PC-3 (cell line): ENCODE measurements around the gene DISC1. TPM values are rescaled to one million over a fixed set of nuclear protein-coding genes. Genes with fewer than 3 reads are reported as not detected.

ENCODE experiments used
- ATAC-seq: fragments of 200-7000 bp; cut with Tn5 transposase; 2 replicates; pipeline ENCODE4 v1.9.1; 2020; ENCODE audit warnings: mild to moderate bottlenecking, moderate library complexity
- BruUV-seq: library from RNA; stranded (reverse); fragments of 400-500 nt; replicated peaks from 2 replicates; lab custom pipeline; 2021; lab: Mats Ljungman, UMichigan
- CTCF ChIA-PET: fragments of 300-600 bp; sonication (Branson Sonifier 250); formaldehyde crosslinking; loops from one replicate; lab custom pipeline; 2022; ENCODE audit warnings: antibody characterized with exemption; lab: Charles Lee
- POLR2A ChIA-PET: fragments of 300-600 bp; sonication (Branson Sonifier 250); formaldehyde crosslinking; loops from one replicate; lab custom pipeline; 2022; ENCODE audit warnings: antibody characterized with exemption; ENCODE audit not compliant: unreplicated experiment; lab: Charles Lee
- DNase-seq: peaks from one replicate; pipeline ENCODE4 v3.0.0-alpha.2; 2015
- H2AFZ ChIP-seq: fragments of 300-600 bp; sonication (generic); 2 replicates; pipeline ENCODE4 v1.6.0; 2016; ENCODE audit warnings: antibody characterized with exemption, low read length
- H3F3A ChIP-seq: fragments of 300-600 bp; sonication (generic); one replicate; pipeline ENCODE4 v1.6.0; 2017; ENCODE audit warnings: antibody characterized with exemption, low read length, control low read depth, mild to moderate bottlenecking; ENCODE audit not compliant: unreplicated experiment
- H3K27ac ChIP-seq: fragments of 300-600 bp; sonication (generic); 2 replicates; pipeline ENCODE4 v1.5.1; 2016; ENCODE audit warnings: mild to moderate bottlenecking, low read length
- H3K27me3 ChIP-seq: fragments of 300-600 bp; sonication (generic); 2 replicates; pipeline ENCODE4 v1.6.1; 2016; ENCODE audit warnings: low read length, mixed read lengths
- H3K36me3 ChIP-seq: fragments of 300-600 bp; sonication (generic); 2 replicates; pipeline ENCODE4 v1.6.1; 2016; ENCODE audit warnings: low read depth, mixed run types, low read length, mixed read lengths
- H3K4me1 ChIP-seq: fragments of 300-600 bp; sonication (generic); 2 replicates; pipeline ENCODE4 v1.5.1; 2016; ENCODE audit warnings: low read length; ENCODE audit not compliant: insufficient read depth
- H3K4me2 ChIP-seq: fragments of 300-600 bp; sonication (generic); 2 replicates; pipeline ENCODE4 v1.6.0; 2016; ENCODE audit warnings: low read length
- H3K4me3 ChIP-seq: fragments of 300-600 bp; sonication (generic); 2 replicates; pipeline ENCODE4 v1.5.1; 2016; ENCODE audit warnings: mild to moderate bottlenecking, low read length, mixed read lengths
- H3K79me2 ChIP-seq: fragments of 300-600 bp; sonication (generic); 2 replicates; pipeline ENCODE4 v1.6.1; 2017; ENCODE audit warnings: low read length, mixed read lengths
- H3K9ac ChIP-seq: fragments of 300-600 bp; sonication (generic); 2 replicates; pipeline ENCODE4 v1.6.0; 2016; ENCODE audit warnings: mild to moderate bottlenecking, low read length
- H3K9me2 ChIP-seq: fragments of 300-600 bp; sonication (generic); replicated peaks from 2 replicates; pipeline ENCODE4 v1.6.1; 2016; ENCODE audit warnings: mixed run types, low read length, mixed read lengths
- H3K9me3 ChIP-seq: fragments of 300-600 bp; sonication (generic); 2 replicates; pipeline ENCODE4 v1.6.1; 2016; ENCODE audit warnings: low read length, mixed read lengths
- H4K20me1 ChIP-seq: fragments of 300-600 bp; sonication (generic); 2 replicates; pipeline ENCODE4 v1.6.1; 2016; ENCODE audit warnings: low read length, mixed read lengths
- EZH2 ChIP-seq: fragments of 300-600 bp; sonication (generic); IDR thresholded peaks from one replicate; pipeline ENCODE4 v1.6.1; 2017; ENCODE audit warnings: antibody characterized with exemption, mild to moderate bottlenecking, low read length; ENCODE audit not compliant: unreplicated experiment
- EZH2phosphoT487 ChIP-seq: fragments of 300-600 bp; sonication (generic); IDR thresholded peaks from 2 replicates; pipeline ENCODE4 v1.6.1; 2018; ENCODE audit warnings: mild to moderate bottlenecking, antibody characterized with exemption, low read length, borderline replicate concordance
- intact Hi-C: fragments of 100-400 bp; cut with micrococcal nuclease; formaldehyde crosslinking; loops from 2 replicates; pipeline ENCODE4 v1.9.0; 2023
- total RNA-seq: library from RNA; depleted of rRNA; stranded (reverse); fragments of >200 nt; gene quantifications from 2 replicates; pipeline ENCODE4 v1.2.3, GENCODE V29; 2014
- TF ChIP-seq, protein P1 (sequence below): fragments of 300-600 bp; sonication (generic); conservative IDR thresholded peaks from 2 replicates; pipeline ENCODE4 v1.5.1; 2017; ENCODE audit warnings: antibody characterized with exemption, low read depth, mild to moderate bottlenecking, low read length

Gene DISC1
- total RNA-seq, 1 experiment from 2014 or later, result 3.4 TPM

DNA sequence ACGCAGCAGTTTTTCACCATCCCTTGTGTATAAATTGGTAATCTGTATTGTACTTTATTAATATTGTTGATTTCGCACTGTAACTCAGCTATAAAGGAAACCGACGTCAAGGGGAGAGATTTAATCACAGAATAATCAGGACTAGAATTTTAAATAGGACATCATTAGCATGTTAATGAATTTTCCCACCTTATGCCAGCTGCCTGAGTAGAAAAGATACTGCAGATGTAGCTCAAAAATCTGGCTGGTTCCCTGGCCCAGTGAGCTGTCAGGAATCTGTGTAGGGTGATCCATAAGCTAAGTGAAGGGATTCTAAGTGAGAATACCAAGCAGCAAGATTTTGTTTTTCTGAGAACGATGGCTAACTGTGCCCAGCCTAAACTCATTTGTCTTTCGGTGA, 195.5 kb downstream of the DISC1 start:
- intact Hi-C loops, result no loop called here
- no peak overlapping the region for H2AFZ ChIP-seq
- no peaks in the 10 kb centered on the region for H4K20me1 ChIP-seq
- H3K4me1 ChIP-seq, result peaks cover 15% of the 10 kb centered on the region
- no peak for ATAC-seq
- TF ChIP-seq, protein P1, sequence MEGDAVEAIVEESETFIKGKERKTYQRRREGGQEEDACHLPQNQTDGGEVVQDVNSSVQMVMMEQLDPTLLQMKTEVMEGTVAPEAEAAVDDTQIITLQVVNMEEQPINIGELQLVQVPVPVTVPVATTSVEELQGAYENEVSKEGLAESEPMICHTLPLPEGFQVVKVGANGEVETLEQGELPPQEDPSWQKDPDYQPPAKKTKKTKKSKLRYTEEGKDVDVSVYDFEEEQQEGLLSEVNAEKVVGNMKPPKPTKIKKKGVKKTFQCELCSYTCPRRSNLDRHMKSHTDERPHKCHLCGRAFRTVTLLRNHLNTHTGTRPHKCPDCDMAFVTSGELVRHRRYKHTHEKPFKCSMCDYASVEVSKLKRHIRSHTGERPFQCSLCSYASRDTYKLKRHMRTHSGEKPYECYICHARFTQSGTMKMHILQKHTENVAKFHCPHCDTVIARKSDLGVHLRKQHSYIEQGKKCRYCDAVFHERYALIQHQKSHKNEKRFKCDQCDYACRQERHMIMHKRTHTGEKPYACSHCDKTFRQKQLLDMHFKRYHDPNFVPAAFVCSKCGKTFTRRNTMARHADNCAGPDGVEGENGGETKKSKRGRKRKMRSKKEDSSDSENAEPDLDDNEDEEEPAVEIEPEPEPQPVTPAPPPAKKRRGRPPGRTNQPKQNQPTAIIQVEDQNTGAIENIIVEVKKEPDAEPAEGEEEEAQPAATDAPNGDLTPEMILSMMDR, result no peak
- TF ChIP-seq EZH2phosphoT487, result no peak
- TF ChIP-seq EZH2, result no peak
- no peaks in the 10 kb centered on the region for H3K27me3 ChIP-seq
- H3K79me2 ChIP-seq, result no peaks in the 10 kb centered on the region
- no peaks in the 10 kb centered on the region for H3K36me3 ChIP-seq
- H3F3A ChIP-seq, result no peaks in the 10 kb centered on the region
- DNase-seq, result no peak
- no peak overlapping the region for H3K27ac ChIP-seq
- H3K4me3 ChIP-seq, result no peak overlapping the region
- no TSS peak for BruUV-seq
- no peaks in the 10 kb centered on the region for H3K9me3 ChIP-seq
- H3K4me2 ChIP-seq, result no peak overlapping the region
- ChIA-PET CTCF (no interaction called here), POLR2A (no interaction called here)
- H3K9me2 ChIP-seq, result no peaks in the 10 kb centered on the region
- H3K9ac ChIP-seq, result no peak overlapping the region

DNA sequence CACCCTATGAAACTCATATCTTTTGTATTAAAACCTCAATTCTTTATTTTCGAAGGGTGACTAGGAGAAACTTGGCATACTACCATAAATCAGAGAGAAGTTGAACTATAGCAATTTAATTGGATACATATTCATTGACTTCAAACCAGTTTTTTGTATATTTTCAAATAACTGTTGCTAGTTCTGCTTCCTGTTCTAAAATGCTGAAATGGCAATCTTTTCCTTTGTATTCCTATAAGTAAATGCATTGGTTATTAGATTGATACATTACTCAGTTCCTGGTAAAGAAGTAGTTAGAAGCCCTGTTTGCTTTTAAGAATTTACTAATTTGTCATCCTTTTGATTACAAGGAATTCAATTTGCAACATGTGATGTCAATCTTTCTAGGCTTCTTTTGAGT, 200.0 kb downstream of the DISC1 start:
- Histone ChIP-seq H3K27ac (peak overlapping the region; percentile 97), H3K27me3 (no peaks in the 10 kb centered on the region), H3K36me3 (no peaks in the 10 kb centered on the region), H3K9me3 (no peaks in the 10 kb centered on the region), H4K20me1 (no peaks in the 10 kb centered on the region), H3K4me1 (peaks cover 33% of the 10 kb centered on the region), H3K4me2 (peak overlapping the region; percentile 0; the same call in 1 of the 2 replicates), H3K9ac (no peak overlapping the region), H3K79me2 (no peaks in the 10 kb centered on the region), H2AFZ (no peak overlapping the region), H3K9me2 (no peaks in the 10 kb centered on the region), H3F3A (peaks cover 8% of the 10 kb centered on the region), H3K4me3 (no peak overlapping the region)
- BruUV-seq, result no TSS peak
- DNase-seq (peak; percentile 23), ATAC-seq (no peak)
- POLR2A ChIA-PET, result no interaction called here
- CTCF ChIA-PET, result no interaction called here
- intact Hi-C loops, result loop anchor here (5.0 kb wide), 1 partner anchor 336 kb away; no protein-coding TSS in a partner anchor
- TF ChIP-seq EZH2 (no peak), EZH2phosphoT487 (no peak)
- TF ChIP-seq, protein P1, result no peak

DNA sequence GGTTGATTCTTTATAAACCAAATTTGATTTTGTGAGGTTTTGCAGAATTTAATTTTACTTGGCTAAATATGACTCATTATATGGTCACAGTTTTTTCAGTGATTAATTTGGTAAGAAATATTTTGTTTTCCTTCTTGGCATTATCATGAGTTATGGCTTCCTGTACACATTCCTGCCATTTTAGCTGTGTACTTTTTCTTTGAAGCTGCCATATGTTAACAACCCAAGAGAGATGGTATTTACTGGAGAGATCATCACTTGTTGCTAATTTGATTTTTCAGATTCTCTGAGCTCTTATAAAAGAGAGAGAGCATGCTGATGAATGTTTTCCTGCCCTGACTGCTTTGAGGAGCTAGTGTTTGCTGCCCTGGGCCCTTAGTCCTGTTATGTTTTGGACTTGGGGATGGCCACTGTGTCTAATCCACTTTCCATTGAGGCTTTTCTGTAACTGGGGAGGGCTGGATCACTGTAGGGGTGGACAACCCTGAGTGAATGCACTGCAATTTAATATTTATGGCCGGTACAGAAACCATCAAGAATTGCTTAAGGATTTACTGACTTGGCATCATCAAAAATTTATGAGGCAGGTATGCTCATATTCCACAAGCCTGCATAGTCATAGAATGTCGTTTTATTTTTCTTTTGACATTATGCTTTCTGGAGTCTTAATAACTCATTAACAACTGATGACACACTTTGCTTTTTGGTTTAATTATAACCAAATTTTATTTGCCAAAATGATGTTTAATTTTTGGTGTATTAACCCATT, 200.9 kb downstream of the DISC1 start:
- Histone ChIP-seq H3K9me3 (no peaks in the 10 kb centered on the region), H3F3A (peaks cover 8% of the 10 kb centered on the region), H3K36me3 (no peaks in the 10 kb centered on the region), H3K9ac (peak overlapping the region; percentile 74), H3K79me2 (no peaks in the 10 kb centered on the region), H3K4me2 (peak overlapping the region; percentile 81), H3K27me3 (no peaks in the 10 kb centered on the region), H3K4me3 (peak overlapping the region; percentile 51), H3K4me1 (peaks cover 38% of the 10 kb centered on the region), H4K20me1 (no peaks in the 10 kb centered on the region), H3K9me2 (no peaks in the 10 kb centered on the region), H2AFZ (no peak overlapping the region), H3K27ac (peak overlapping the region; percentile 97)
- BruUV-seq, result TSS peak; percentile 96
- ATAC-seq, result peak; percentile 78
- ChIA-PET CTCF (no interaction called here), POLR2A (no interaction called here)
- TF ChIP-seq, protein P1, result no peak
- no peak for TF ChIP-seq EZH2
- no peak for TF ChIP-seq EZH2phosphoT487
- DNase-seq, result peak; percentile 94
- intact Hi-C loops, result loop anchor here (1.0 to 5.0 kb wide), 2 partner anchors 18 to 335 kb away; no protein-coding TSS in a partner anchor
